GM23248 (cell line): ENCODE measurements around the gene COL12A1. TPM values are rescaled to one million over a fixed set of nuclear protein-coding genes. Genes with fewer than 3 reads are reported as not detected.

Experiments used
- DNase-seq: peaks from one replicate; pipeline ENCODE4 v3.0.0-alpha.2; 2015
- H2AFZ ChIP-seq: fragments of 200-600 bp; sonication (generic); 2 replicates; pipeline ENCODE4 v1.6.1; 2016; ENCODE audit warnings: antibody characterized with exemption
- H3F3A ChIP-seq: fragments of 200-600 bp; sonication (generic); 2 replicates; pipeline ENCODE4 v1.6.1; 2016; ENCODE audit warnings: mild to moderate bottlenecking, antibody characterized with exemption, mixed run types; ENCODE audit not compliant: insufficient read depth
- H3K27ac ChIP-seq: fragments of 200-600 bp; sonication (generic); 2 replicates; pipeline ENCODE4 v1.5.1; 2016; ENCODE audit warnings: mild to moderate bottlenecking
- H3K27me3 ChIP-seq: fragments of 200-600 bp; sonication (generic); replicated peaks from 2 replicates; pipeline ENCODE4 v1.6.1; 2016; ENCODE audit warnings: mild to moderate bottlenecking; ENCODE audit not compliant: insufficient read depth
- H3K36me3 ChIP-seq: fragments of 200-600 bp; sonication (generic); 2 replicates; pipeline ENCODE4 v1.6.1; 2016; ENCODE audit warnings: low read depth, mild to moderate bottlenecking
- H3K4me1 ChIP-seq: fragments of 200-600 bp; sonication (generic); 2 replicates; pipeline ENCODE4 v1.6.1; 2016; ENCODE audit warnings: mild to moderate bottlenecking; ENCODE audit not compliant: insufficient read depth
- H3K4me2 ChIP-seq: fragments of 200-600 bp; sonication (generic); one replicate; pipeline ENCODE4 v1.6.1; 2016; ENCODE audit warnings: mild to moderate bottlenecking; ENCODE audit not compliant: unreplicated experiment
- H3K4me3 ChIP-seq: fragments of 200-600 bp; sonication (generic); 2 replicates; pipeline ENCODE4 v1.5.1; 2016; ENCODE audit warnings: mild to moderate bottlenecking
- H3K79me2 ChIP-seq: fragments of 200-600 bp; sonication (generic); 2 replicates; pipeline ENCODE4 v1.6.1; 2016; ENCODE audit warnings: mild to moderate bottlenecking; ENCODE audit not compliant: insufficient read depth
- H3K9ac ChIP-seq: fragments of 200-600 bp; sonication (generic); 2 replicates; pipeline ENCODE4 v1.6.1; 2016; ENCODE audit warnings: mild to moderate bottlenecking
- H3K9me2 ChIP-seq: fragments of 200-600 bp; sonication (generic); 2 replicates; pipeline ENCODE4 v1.6.1; 2016; ENCODE audit warnings: mixed run types, mild to moderate bottlenecking, moderate library complexity; ENCODE audit not compliant: insufficient read depth
- H3K9me3 ChIP-seq: fragments of 200-600 bp; sonication (generic); one replicate; pipeline ENCODE4 v1.6.1; 2017; ENCODE audit warnings: low read depth
- H4K20me1 ChIP-seq: fragments of 200-600 bp; sonication (generic); 2 replicates; pipeline ENCODE4 v1.6.0; 2016; ENCODE audit not compliant: insufficient read depth
- EZH2 ChIP-seq: fragments of 200-600 bp; sonication (generic); IDR thresholded peaks from 2 replicates; pipeline ENCODE4 v1.6.1; 2018; ENCODE audit warnings: antibody characterized with exemption, mild to moderate bottlenecking; ENCODE audit not compliant: insufficient read depth, poor library complexity, severe bottlenecking
- EZH2phosphoT487 ChIP-seq: fragments of 200-600 bp; sonication (generic); IDR thresholded peaks from 2 replicates; pipeline ENCODE4 v1.6.1; 2018; ENCODE audit warnings: antibody characterized with exemption, moderate library complexity, mild to moderate bottlenecking, low read depth; ENCODE audit not compliant: insufficient read depth
- WGBS, 2 experiments: methylation state at CpG; one replicate each; pipeline ENCODE4 v1.1.6; 2015 to 2017; ENCODE audit warnings: low lambda C conversion rate in 2 of 2, low coverage in 1 of 2; ENCODE audit errors: missing lambda C conversion rate in 2 of 2; 5-methylcytosine and 5-hydroxymethylcytosine counted together
- in situ Hi-C: fragments of 300-500 bp; cut with MboI; formaldehyde crosslinking; loops from 2 replicates; pipeline ENCODE4 v1.15.0; 2020
- polyA plus RNA-seq: library from polyadenylated mRNA; unstranded; fragments of >200 nt; fragmentation: Nextera tagmentation; extraction: Ambion mirVana; gene quantifications from 2 replicates; pipeline ENCODE4 v1.2.1, GENCODE V29; 2016
- total RNA-seq: library from RNA; depleted of rRNA; stranded (reverse); fragments of >200 nt; shearing (Covaris generic); gene quantifications from 2 replicates; pipeline ENCODE4 v1.2.3, GENCODE V29; 2014

The COL12A1 gene
- total and polyA plus RNA-seq, 2 experiments from 2014 or later: 253 to 1,033 TPM

- Histone ChIP-seq H3F3A (peaks cover 76% of the 10 kb centered on the region), H3K27ac (peak overlapping the region; percentile 89), H4K20me1 (no peaks in the 10 kb centered on the region), H2AFZ (peak overlapping the region; percentile 68), H3K27me3 (no peaks in the 10 kb centered on the region), H3K4me2 (peak overlapping the region; percentile 96), H3K9me2 (no peaks in the 10 kb centered on the region), H3K79me2 (peaks cover 63% of the 10 kb centered on the region), H3K9ac (peak overlapping the region; percentile 97), H3K4me3 (peak overlapping the region; percentile 98), H3K9me3 (no peaks in the 10 kb centered on the region), H3K36me3 (no peaks in the 10 kb centered on the region; the same call in 1 of the 2 replicates), H3K4me1 (peaks cover 48% of the 10 kb centered on the region)
- peak; percentile 97 for DNase-seq
- no peak for TF ChIP-seq EZH2
- no peak for TF ChIP-seq EZH2phosphoT487
- 1% methylated on average over 33 to 35 of the region's 35 CpGs for WGBS, 2 experiments
- in situ Hi-C loops: loop anchor here (25.0 kb wide), 3 partner anchors 792 to 1467 kb away; no protein-coding TSS in a partner anchor
Observed at GRCh38 chr6:75204217-75204958, 1.5 kb downstream of the COL12A1 start.

- Histone ChIP-seq H2AFZ (0 out of 2 replicates have a peak overlapping the region, but pooled peaks have one; percentile 24), H3K4me2 (peak overlapping the region; percentile 96), H3K79me2 (peaks cover 70% of the 10 kb centered on the region), H3K4me1 (peaks cover 53% of the 10 kb centered on the region), H3K9ac (peak overlapping the region; percentile 97), H3K27me3 (no peaks in the 10 kb centered on the region), H4K20me1 (no peaks in the 10 kb centered on the region), H3K36me3 (peaks cover under 1% of the 10 kb centered on the region; the same call in 1 of the 2 replicates), H3K9me2 (no peaks in the 10 kb centered on the region), H3F3A (peaks cover 81% of the 10 kb centered on the region), H3K4me3 (peak overlapping the region; percentile 98), H3K9me3 (no peaks in the 10 kb centered on the region), H3K27ac (peak overlapping the region; percentile 89)
- in situ Hi-C loops: loop anchor here (25.0 kb wide), 3 partner anchors 791 to 1466 kb away; no protein-coding TSS in a partner anchor
- WGBS, 2 experiments: 2 to 3% methylated on average over 5 of the region's 5 CpGs
- TF ChIP-seq EZH2phosphoT487: no peak
- no peak for TF ChIP-seq EZH2
- DNase-seq: peak; percentile 69
Observed at GRCh38 chr6:75203721-75204120, 2.1 kb downstream of the COL12A1 start.

GRCh38 chr6:75202676-75203131 is 3.1 kb downstream of the COL12A1 start:
- Histone ChIP-seq H3K9me2 (no peaks in the 10 kb centered on the region), H3K9ac (peak overlapping the region; percentile 97), H3F3A (peaks cover 82% of the 10 kb centered on the region), H3K4me3 (peak overlapping the region; percentile 98), H3K4me2 (peak overlapping the region; percentile 96), H4K20me1 (no peaks in the 10 kb centered on the region), H3K27me3 (no peaks in the 10 kb centered on the region), H3K4me1 (peaks cover 55% of the 10 kb centered on the region), H3K27ac (peak overlapping the region; percentile 89), H3K79me2 (peaks cover 80% of the 10 kb centered on the region), H3K9me3 (no peaks in the 10 kb centered on the region), H2AFZ (no peak overlapping the region), H3K36me3 (peaks cover 3% of the 10 kb centered on the region; the same call in 1 of the 2 replicates)
- DNase-seq: peak; percentile 52
- TF ChIP-seq EZH2 (no peak), EZH2phosphoT487 (no peak)
- WGBS, 2 experiments: 70 to 78% methylated on average over 12 of the region's 12 CpGs
- in situ Hi-C loops: loop anchor here (25.0 kb wide), 3 partner anchors 790 to 1465 kb away; no protein-coding TSS in a partner anchor

- in situ Hi-C loops: loop anchor here (25.0 kb wide), 3 partner anchors 790 to 1465 kb away; no protein-coding TSS in a partner anchor
- no peak overlapping the region for H2AFZ ChIP-seq
- H3K27me3 ChIP-seq: no peaks in the 10 kb centered on the region
- no peak for TF ChIP-seq EZH2
- TF ChIP-seq EZH2phosphoT487: no peak
- H3F3A ChIP-seq: peaks cover 78% of the 10 kb centered on the region
- peaks cover 3% of the 10 kb centered on the region; the same call in 1 of the 2 replicates for H3K36me3 ChIP-seq
- peak; percentile 63 for DNase-seq
- H3K9me2 ChIP-seq: no peaks in the 10 kb centered on the region
- H4K20me1 ChIP-seq: no peaks in the 10 kb centered on the region
- peak overlapping the region; percentile 89 for H3K27ac ChIP-seq
- H3K4me1 ChIP-seq: peaks cover 61% of the 10 kb centered on the region
- peak overlapping the region; percentile 96 for H3K4me2 ChIP-seq
- H3K9me3 ChIP-seq: no peaks in the 10 kb centered on the region
- WGBS, 2 experiments: 50 to 57% methylated on average over 46 of the region's 46 CpGs
- peak overlapping the region; percentile 98 for H3K4me3 ChIP-seq
- peaks cover 86% of the 10 kb centered on the region for H3K79me2 ChIP-seq
- peak overlapping the region; percentile 97 for H3K9ac ChIP-seq
Observed at GRCh38 chr6:75201901-75202672, 3.8 kb downstream of the COL12A1 start.
